Loucy (cell line): ENCODE results near the gene THOC1.

ENCODE experiments used
- CTCF ChIP-seq: fragments of 200-600 bp; sonication (generic); conservative IDR thresholded peaks from 2 replicates; pipeline ENCODE4 v1.5.1; 2014; ENCODE audit warnings: mild to moderate bottlenecking, antibody characterized with exemption, low read length
- EZH2phosphoT487 ChIP-seq: fragments of 200-600 bp; IDR thresholded peaks from 2 replicates; pipeline ENCODE4 v1.6.1; 2018; ENCODE audit warnings: antibody characterized with exemption, mild to moderate bottlenecking, moderate library complexity, borderline replicate concordance

- TF ChIP-seq CTCF (no peak), EZH2phosphoT487 (no peak)
Measured at GRCh38 chr18:267380-267687, 513 bp downstream of the THOC1 start.
